HG03342 (cell line): ENCODE data around the gene MPG.

ENCODE experiments used
- ATAC-seq: cut with Tn5 transposase; IDR thresholded peaks from one replicate; pipeline ENCODE4 v1.9.1; 2021; ENCODE audit warnings: mild to moderate bottlenecking, moderate library complexity; ENCODE audit not compliant: unreplicated experiment

The MPG gene

DNA sequence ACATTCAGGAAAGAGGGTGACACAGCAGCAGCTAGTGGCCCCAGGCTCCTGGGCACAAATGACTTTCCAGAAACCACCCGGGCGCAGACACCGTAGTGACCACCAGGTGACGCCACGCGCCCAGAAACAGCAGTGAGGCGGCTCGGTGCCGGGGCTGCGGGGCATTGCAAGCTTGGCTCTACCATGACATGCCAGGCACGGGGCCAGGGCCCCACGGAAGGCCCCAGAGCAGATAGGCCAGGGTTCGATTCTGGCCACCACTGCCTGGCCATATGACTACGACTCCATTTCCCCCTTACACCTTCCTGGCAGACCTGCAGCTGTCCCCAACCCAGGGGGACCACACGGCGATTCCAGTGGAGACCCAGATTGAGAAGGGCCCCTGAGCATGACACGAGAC lies 12.3 kb upstream of the MPG start:
- no peak for ATAC-seq

DNA sequence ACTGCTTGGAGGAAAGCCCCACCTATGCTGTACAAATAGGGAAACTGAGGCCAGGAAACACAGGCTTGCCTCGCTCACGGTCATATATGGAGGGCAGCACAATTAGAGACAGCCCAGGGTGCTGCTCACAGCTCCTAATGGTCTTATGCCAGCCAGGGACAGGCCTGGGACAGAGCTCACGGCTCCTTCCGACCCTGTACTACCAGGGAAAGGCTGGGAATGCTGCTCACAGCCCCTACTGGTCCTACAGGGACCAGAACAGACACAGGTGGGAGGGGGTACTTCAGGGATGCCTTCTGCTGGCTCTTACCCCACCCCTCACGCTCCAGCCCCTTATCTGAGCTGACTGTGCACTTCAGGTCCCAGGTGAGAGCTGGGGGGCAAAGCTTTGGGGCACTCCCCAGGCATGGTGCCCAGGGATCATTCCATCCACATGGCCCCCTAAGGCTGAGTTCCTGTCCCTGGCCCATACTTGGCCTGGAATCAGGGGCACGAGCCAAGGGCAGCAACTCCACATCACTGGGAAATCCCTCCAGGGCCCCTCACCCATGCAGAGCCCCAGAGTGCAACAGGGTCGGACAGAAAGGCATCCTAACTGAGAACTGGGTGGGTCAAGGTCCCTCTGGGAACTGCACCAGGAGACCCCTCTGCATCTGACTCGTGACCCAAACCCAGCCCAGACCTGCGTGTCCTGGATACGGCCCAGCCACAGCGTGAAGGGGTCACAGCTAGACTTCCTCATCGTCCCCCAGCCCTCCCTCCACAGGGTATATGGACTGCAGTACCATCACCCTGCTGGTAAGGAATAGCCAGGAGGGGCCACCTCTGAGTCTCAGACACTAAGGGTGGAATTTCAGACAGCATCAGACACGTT lies 11.5 kb upstream of the MPG start:
- ATAC-seq = no peak

DNA sequence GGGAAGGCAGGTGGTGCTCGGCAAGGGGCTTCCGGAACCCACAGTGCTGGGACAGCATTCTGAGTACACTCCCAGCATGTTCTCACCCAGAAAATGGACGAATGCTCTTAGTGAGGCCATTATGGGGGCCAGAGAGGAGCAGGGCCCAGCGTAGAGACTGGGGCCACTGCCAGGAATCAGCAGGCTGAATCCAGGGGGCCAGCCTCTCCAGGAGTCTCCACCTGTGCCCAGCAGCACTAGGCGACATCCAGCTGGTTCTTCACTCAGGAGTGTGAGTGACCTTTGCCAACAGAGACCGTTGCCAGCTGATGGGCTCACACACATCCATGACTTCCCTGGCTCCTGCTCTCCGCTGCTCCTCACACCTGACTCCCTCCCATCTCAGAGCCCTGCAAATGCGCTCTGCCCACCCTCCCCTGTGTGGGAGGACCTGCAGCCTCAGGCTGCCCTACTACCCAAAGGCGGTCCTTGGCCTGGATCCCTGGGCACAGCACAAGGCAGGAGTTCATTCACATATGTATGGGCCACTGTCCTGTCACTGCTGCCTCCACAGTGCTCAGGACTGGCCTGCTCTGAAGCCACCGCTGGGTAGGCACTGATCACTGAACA lies 10.7 kb upstream of the MPG start:
- no peak for ATAC-seq

DNA sequence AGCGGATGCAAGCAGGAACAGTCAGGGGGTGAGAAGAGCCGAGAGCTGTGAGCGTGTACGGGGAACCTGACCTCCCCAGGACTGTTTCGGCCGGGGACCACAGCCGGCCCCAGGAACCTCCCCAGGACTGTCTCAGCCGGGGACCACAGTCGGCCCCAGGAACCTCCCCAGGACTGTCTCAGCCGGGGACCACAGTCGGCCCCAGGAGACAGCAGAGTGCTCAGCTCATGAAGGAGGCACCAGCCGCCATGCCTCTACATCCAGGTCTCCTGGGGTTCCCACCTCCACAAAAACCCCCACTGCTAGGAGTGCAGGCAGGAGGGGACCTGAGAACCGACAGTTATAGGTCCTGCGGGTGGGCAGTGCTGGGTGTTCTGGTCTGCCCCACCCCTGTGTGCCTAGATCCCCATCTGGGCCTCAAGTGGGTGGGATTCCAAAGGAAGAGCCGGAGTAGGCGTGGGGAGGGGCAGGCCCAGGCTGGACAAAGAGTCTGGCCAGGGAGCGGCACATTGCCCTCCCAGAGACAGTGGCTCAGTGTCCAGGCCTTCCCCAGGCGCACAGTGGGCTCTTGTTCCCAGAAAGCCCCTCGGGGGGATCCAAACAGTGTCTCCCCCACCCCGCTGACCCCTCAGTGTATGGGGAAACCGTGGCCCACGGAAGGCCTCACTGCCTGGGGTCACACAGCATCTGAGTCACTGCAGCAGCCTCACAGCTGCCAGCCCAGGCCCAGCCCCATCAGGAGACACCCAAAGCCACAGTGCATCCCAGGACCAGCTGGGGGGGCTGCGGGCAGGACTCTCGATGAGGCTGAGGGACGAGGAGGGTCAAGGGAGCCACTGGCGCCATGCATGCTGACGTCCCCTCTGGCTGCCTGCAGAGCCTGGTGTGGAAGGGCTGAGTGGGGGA lies 9.9 kb upstream of the MPG start:
- ATAC-seq = no peak

DNA sequence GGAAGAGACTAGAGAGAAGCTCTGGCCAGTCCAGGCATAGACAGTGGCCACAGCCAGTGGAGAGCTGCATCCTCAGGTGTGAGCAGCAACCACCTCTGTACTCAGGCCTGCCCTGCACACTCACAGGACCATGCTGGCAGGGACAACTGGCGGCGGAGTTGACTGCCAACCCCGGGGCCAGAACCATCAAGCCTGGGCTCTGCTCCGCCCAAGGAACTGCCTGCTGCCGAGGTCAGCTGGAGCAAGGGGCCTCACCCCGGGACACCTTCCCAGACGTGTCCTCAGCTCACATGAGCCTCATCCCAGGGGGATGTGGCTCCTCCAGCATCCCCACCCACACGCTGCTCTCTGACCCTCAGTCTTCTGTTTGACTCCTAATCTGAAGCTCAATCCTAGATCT lies 8.8 kb upstream of the MPG start:
- ATAC-seq = no peak

DNA sequence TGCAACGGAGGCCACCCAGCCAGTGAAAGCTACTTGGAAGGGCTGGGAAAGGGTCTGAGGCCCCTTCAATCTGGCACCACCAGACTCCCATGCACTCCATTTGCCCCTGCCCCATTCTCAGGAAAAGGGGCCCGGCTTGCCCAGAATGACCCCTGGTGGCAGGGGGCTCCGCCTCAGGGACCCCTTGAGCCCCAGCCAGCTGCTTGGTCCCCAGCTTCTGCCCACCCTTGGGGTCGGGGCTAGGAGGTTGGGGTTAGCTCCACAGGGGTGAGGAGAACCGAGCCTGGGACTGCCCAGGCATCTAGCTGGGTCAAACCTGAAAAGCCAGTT lies 6.8 kb upstream of the MPG start:
- ATAC-seq = no peak

DNA sequence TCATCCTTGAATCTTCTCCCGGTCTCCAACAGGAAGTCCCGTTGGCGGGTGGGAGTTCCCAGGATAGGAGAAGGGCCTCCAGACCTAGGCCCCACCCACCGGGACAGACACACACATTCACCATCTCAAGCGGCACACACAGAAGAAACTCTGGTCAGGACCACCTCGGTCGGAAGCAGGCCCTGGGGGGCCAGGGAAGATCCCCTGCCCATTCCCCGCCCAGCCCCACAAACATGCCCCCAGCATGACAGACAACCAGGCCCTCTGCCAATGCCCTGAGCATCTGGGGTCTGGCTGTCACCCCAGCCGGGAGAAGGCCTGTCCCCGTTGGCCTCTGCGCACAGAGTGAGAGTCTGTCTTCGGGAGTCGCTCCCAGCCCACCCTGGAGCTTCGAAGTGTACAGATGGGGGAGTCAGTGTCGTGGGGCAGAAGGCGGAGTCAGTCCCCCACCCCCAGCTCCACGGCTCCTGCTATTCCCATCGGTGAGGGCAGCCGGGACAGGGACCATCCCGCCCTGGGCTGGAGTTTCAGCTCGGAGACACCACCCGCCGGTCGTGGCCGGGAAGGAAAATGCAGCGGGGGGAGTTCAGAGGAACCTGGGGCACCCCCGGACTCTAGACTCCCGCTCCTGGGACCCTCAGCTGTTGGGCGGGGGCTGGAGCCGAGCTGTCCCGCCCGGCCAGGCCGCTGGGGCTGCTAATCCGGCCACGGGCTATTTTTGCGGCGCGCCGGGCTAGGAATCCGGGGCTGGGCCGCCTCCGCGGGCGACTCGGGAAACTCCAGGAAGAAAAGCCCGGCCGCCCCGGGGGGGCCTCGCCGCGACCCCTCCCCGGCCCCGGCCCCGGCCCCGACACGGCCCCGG lies 6.3 kb upstream of the MPG start:
- no peak for ATAC-seq

DNA sequence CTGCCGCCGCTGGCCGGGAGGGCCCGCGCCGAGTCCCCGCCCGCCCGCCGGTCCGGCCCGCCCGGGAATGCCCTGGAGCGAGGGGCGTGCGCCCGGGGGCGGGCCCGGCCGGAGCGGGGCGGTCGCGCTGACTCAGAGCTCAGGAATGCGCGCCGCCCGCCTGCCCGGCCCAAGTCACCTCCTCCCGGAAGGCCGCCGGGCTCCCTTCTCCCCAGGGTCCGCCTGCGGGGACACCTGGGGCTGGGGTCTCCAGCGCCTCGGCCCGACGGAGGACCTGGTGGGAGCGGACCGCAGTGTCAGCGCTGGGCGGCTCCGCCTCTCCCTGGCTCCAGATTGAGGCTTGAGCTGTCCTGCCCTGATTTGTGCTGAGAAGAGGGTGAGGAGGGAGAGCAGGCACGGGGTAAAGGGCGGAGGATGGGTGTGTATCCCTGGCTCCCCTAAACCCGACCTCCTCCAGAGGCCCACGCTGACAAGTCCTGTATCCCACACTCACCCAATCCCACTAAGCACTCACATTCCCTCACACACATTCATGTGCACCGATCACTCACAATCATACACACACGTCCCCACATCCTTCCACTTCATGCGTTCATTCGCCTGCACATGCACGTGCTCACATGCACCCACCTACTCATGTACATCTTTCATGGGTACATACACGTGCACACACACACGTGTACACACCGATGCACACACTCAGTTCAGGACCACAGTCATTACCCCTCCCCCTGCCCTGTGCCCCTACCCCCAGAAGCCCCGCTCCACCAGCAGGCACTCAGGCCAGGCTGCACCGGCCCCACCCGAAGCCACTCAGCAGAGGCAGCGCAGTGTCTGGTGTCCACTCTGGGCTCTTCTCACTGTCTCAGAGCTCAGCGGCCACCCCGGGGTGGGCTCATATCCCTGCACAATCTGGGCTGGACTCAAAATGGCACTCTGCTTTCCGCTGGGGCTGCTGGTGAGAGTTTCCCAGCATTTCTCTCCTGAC lies 5.2 kb upstream of the MPG start, which contains the start of gene RHBDF1:
RHBDF1 (minus strand) TSS at position 71 of the 988 bp plus-strand sequence. CDS start 7,616 bp downstream, outside the sequence.
- no peak for ATAC-seq

DNA sequence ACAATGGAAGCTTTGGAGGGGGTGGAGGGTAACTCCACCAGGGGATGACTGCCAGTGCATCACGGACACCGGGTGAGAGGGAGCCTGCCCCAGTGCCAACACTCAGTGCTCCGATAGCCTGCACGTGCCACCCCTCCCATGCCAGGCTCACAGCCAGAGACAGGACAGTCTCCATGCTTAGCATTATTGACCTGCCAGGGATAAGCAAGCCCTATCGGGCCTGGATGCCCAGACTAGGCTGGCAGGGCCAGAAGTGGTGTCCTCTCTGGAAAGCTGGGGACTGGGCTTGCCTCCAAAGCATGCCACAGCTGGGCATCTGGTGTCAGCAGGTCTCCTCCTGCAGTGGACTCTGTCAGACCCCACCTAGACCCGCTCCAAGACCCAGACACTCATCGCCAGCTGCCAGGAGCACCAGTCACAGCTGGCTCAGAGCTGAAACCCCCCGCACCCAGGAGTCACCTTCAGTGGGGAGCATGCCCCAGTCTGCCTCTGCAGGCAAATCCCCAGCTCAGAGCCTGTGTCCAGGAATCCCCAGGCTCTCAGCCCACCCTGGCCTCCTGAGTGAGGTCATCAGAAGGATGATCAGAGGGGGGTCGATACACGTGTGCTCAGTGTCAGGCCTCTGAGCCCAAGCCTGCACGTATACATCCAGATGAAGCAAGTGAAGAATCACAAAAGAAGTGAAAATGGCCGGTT lies 3.8 kb upstream of the MPG start:
- no peak for ATAC-seq

DNA sequence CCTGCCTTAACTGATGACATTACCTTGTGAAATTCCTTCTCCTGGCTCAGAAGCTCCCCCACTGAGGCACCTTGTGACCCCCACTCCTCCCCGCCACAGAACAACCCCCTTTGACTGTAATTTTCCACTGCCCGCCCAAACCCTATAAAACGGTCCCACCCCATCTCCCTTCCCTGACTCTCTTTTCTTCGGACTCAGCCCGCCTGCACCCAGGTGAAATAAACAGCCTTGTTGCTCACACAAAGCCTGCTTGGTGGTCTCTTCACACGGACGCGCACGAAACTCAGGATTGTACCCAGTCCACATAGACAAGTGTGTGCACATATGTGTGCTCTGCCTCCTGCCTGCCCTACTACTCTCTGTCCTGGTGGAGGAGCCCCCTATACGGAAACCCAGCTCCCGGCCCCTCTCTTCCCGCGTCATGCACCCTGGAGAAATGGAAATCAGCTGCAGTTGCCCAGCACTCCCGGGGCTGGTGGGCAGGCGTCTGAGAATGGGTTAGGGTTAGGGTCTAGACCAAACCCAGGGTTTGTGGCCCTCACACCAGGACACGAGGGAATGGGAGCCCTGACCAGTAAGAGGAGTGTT lies 3.2 kb upstream of the MPG start:
- no peak for ATAC-seq

DNA sequence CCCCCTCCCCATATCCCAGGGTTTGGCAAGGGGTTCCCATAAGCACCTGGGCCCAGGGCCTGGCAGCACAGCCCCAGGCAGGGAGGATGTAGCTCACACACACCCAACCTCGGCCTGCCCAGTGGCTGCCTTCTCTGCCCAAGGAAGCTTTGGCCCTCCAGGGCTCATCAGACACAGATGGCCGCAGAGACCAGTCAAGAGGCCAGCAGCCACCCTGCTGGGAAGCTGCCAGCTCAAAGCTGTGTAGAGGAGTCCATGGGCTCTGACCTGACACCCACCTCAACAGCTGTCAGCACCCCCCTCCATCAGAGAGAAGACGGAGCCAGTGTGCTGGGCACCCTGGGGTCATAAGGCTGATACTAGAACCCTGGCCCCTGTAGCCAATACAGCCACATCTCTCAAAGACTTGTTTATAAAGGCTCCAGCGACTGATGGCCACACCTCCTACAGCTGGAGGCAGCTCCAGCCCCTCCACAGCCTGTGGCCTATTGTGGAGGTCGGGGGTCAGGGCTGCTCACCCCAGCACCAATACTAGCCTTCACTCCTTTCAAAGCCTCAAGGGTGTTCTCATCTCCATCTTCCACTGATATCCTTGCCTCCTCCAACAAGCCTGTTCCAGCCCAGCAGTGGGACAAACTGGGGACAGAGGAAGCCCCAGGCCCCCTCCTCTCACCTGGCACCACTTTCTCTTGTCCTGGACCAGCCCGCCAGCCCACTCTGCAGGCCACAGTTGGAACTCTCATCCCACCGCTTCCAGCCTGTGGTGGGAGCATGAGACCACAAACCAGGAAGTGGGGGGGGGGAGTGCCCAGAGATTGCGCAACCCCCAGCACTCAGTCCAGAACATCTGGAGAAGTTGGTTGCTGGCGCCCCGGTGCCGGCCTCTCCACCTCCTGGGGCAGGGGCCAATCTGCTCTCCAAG lies 2.2 kb upstream of the MPG start:
- no peak for ATAC-seq

DNA sequence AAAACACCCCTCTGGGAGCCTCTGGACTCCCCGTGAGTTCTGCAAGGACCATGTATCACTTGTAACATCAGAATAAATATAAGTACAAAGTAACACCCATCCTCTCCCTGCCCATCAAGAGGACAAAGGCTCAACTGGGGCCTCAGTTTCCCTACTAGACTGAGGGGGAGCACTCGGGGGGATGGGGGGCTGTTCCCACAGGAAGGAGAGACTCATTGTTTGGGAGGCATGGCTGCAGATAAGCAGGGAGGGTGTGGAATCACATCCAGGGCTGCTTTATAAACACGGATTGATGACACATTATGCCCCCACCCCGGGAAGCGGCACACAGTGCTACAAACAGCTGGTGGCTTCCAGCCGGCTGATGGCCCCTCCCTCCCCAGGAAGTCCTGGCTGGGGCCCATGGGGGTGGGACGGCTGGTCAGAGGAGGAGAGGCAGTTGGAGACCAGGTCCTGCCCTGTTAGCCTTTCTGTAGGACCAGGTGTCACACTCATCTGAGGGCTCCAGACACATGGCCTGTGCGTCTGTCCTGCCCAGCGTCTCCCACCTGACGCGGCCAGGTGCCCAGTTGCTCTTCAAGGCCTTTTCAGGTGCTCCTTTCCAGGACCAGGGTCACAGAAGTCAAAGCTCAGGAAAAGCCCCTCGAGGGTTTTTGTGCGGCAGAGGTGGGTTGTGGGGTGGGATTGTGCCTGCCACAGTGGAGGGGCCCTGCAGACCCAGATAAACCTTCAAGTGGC lies 1.3 kb upstream of the MPG start:
- ATAC-seq = no peak

DNA sequence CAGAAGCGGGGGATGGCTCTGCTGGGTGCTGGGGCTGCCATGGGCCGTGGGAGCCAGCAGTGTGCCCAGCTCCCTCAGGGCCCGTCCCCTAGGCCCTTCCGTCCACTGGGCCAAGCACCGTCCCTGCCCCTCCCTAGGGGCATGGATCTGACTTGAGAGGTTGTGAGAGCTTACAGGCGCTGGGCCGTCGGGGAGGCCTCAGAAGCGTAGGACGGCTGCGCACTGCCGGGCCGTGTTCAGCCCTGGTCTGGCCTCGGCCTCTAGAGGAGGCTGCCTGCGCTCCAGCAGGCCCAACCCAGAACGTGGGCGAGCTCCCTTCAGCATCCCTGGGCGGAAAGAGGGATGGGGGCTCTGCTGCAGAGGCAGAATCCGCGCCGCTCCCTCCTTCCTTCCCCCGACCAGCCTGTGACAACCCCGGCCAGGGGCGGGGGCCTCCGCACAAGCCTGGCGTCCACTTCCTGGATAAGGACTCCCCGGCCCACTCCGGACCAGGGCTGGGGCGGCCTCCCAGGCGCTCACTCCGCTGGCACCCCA lies 685 bp upstream of the MPG start:
- ATAC-seq = peak; percentile 21

DNA sequence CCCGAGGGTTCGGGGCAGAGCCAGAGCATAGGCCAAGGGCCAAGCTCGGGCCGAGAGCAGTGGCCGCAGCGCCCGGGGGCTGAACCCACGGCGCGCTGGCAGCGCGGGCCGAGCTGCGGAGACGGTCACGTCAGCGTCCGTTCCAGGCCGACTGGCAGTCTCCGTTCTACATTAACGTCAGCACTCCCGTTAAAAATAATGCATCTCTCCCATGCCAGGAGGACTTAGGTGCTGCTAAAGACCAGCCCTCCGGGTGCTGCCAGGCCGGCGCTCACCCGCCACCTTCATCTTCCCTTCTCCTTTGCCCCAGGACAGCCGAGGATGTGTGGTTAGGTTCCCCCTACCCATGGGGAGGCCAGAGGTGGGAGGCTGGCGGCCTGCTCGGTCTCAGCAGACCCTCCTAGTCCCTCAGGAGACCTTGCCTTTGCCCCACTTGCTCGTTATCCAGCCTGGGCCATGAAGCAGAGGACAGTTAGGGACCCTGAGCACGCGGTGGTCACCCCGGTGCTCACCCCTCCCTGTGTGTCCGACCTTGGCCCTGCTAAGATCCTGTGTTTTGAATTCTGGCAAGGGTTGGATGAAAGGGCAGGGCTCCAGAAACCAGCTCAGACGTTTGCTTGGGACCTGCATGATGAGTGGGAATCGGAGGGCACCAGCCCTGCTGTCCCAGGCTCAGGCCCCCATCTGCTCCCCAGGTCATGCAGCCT lies 572 bp downstream of the MPG start:
- peak; percentile 18 for ATAC-seq

DNA sequence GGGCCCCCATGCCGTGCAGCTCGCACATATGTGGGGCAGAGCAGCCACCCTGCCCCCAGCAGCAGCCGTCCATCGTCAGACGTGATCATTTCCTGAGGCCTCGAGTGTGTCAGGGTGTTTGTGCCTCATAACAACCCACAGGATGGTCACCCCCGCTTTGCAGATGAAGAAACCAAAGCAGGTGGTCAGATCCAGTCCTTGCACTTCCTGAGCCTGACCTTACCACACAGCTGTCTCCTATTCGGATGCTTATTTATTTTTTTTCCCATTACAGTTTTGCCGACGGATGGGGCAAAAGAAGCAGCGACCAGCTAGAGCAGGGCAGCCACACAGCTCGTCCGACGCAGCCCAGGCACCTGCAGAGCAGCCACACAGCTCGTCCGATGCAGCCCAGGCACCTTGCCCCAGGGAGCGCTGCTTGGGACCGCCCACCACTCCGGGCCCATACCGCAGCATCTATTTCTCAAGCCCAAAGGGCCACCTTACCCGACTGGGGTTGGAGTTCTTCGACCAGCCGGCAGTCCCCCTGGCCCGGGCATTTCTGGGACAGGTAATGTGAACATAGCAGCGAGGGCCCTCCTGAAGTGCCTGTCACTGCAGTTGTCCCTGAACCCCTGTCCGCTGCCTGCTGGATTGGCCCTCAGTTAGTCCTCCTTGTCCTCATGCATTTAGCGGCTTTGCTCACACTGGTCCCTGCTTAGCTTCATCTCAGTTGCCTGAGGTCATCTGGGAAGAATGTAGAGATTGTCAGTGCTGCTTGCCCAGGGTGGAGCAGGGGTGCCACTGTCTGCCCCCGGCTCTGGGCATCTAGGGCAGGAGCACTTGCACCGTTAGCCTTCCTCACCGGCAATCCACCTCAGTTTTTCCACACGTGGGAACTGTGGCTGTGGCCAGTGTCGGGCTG lies 1.4 kb downstream of the MPG start:
- no peak for ATAC-seq
